Spleen (tissue), 7 donors: ENCODE data around the gene ACER2.

Experiments
- CTCF ChIP-seq, 11 experiments: fragments of 200-600 bp in 7 of 11; fragments of 450-650 bp in 4 of 11; sonication (generic) in 4 of 11; IDR thresholded peaks in 8 of 11; conservative IDR thresholded peaks in 3 of 11; 1 replicate in 7 of 11; 2 replicates in 4 of 11; pipeline versions ENCODE4 v1.4.0 to v1.8.0; 2016 to 2021; ENCODE audit warnings: antibody characterized with exemption in 11 of 11, inconsistent platforms in 4 of 11, mild to moderate bottlenecking in 1 of 11
- POLR2A ChIP-seq, 3 donors: fragments of 450-650 bp; IDR thresholded peaks; one replicate each; pipeline ENCODE4 v1.5.1; 2017; ENCODE audit warnings: antibody characterized with exemption in 3 of 3, mild to moderate bottlenecking in 1 of 3
- donor health status: DM: no; HTN: no; CAD: no; lungs with moderate emphysema.
- donor health status: DM: no; HTN: no; CAD: no.
- donor health status: DM: no; HTN: no; CAD: no.

DNA sequence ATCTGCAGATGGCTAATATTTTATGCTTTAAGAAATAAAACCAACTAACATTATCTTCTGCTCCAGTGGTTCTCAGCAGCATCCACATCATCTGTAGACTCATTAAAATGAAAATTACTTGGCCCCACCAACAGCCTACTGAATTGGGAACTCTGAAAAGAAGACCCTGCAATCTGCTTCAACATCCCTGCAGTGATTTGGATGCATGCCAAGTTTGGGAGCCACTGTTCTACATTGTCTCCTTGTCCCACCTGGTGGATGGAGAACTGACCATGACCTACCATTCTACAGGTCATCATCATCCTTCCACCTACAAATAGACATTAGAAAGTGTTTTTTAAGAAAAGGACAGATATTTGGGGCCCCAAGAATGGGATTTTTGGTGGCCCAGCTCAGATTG lies 71.1 kb downstream of the ACER2 start:
- TF ChIP-seq POLR2A (IDR thresholded peaks at IDR 0.05) (no peak), CTCF (IDR thresholded peaks at IDR 0.05 in 8 of 11, conservative IDR thresholded peaks at IDR 0.05 in 3 of 11) (no peak)
